Measurements from ENCODE around the gene HAND2.

HAND2 gene

GRCh38 chr4:173500841-173501591, 29.0 kb downstream of the HAND2 start:
- no peak for DNase-seq

DNA sequence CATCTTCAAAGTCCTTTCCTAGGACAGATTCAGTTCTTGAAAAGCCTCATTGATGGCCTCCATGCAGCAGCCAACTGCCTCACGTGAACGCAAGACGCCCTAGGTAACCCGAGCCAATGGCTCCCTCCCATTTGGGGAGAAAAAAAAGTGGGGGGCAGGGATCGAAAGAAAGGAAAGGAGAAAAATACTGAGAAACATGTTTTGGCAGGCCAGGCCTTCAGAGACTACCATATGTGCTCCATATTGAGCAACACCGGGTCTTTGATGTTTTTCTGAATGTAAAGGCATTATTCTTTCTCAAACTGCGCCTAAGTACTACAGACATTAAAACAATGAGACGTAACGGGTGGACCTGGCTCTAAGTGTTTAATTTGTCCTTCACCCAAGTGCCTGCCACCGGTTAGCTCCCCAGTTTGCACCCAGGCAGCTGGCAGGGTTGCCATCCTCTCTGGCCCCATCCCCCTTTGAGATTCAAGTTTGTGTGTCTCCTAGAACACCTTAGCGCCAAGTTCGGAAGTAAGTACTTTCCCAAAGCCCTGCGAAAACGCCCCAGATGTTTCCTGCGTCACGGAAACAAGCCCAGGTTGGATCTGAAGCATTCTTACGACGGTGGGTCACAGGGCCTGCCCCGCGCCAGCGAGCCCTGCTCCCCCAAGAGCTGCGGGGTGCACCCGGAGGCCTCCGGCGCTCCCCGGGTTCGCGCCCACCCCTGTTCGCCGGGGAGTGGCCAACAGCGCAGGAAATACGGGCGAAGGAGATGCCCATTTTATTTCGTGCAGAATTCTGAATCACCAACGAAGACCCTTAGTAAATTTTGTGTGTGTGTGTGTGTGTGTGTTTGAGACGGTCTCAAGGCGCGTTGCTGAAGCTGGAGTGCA, 30.1 kb downstream of the HAND2 start:
- DNase-seq: no peak

DNA sequence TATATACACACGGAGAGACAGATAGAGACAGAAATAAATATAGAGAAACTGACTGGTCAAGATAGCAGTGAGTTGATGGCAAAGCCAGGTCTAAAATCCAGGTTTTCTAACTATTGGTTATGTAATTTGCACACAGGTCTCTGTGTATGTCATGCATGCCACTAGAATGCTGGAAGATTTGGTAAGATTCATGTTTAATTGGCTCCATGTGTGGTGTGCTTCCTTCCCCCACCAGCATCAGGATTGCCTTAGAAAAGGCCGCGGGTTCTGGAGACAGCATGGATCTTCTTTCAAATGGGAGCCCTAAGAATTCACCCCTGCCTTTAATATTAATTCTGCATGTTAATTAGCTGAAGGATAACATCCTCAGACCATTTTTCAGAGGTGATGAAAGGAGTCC, 31.3 kb downstream of the HAND2 start:
- no peak for DNase-seq

- no peak for DNase-seq
Measured at GRCh38 chr4:173498023-173498422, 32.0 kb downstream of the HAND2 start.

DNA sequence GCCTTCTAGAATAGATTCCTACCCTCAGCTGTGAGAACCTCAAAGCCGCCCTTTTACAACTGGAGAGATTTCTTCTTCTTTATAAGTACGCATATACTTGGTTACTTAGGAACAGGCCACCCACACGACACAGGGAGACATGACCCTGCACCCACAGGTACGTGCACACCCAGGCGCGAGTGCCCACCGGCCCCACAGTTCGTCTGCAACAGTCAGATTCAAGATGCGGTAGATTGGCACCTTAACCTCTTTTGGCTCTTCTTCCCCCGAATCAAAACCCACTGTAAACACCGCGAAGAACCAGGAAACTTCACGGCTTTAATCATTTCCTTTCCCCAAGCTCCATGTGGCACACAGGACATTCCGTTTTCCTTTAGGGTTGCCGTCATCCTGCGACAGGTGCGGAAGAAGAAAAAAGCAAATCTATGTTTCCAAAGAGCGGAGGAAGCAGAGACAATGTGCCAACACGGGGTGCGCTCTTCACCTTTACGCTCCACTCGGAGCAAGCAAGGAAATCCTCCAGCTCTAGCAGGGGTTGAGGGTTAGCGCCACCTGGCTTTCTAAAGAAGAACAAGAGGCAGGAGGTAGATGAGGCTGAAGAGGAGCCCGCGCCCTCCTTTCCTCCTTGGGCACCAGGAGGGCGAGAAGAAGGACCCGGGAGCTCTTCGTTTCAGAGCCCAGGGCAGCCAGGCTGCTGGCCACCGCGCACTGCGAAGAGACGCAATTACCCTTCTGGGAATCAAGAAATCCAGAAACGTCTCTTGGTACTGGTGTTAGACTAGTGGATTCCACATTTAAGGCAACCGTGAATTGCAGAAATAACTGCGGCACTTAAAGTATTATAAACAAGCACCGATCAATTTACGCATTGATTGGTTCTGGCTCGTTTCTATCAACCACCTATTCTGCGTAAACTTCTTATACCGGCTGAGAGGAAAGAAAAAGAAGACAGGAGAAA, 35.7 kb downstream of the HAND2 start:
- peak; percentile 64 for DNase-seq

- no peak for DNase-seq
Measured at GRCh38 chr4:173493041-173493440, 37.0 kb downstream of the HAND2 start.

DNA sequence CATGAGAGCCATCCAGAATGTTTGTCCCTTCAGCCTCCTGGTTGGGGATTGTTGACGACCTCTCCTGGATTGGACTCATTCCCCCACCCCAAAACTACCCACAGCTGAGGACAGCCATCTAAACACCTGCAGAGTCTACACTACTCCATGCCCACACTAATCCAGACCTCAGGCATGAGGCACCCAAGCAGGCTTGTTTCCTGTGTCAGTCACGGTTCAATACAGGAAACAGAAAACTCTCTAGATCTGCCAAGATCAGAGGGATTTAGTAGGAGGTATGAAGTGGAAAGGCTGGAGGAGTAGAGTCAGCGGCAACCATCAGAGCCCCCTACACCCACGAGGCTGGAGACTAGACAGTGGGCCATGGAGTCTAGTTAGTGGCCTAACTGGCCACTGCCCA, 37.7 kb downstream of the HAND2 start:
- DNase-seq: no peak

- DNase-seq: peak; percentile 69
Measured at GRCh38 chr4:173490817-173491528, 39.1 kb downstream of the HAND2 start.

GRCh38 chr4:173490256-173490655, 39.8 kb downstream of the HAND2 start:
- DNase-seq: no peak

GRCh38 chr4:173489514-173489913, 40.5 kb downstream of the HAND2 start:
- peak; percentile 82 for DNase-seq

DNA sequence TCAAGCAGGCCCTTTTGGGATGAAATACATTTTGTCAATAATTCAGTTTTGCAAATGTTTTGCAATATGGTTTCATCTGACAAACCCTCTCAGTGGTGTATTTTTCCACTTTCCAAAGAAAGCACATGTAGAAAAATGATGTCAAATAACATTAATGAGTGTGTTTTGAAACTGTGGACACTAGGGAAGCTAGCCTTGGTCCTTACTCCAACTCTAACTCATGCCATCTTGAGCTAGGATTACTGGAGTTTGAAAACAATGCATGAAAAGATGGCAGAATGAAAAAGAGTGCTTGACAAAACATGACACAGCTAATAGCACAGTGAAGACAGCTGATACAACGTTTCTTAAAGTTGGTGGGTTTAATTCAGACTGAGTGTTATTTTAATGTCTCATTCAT, 41.4 kb downstream of the HAND2 start:
- no peak for DNase-seq

DNA sequence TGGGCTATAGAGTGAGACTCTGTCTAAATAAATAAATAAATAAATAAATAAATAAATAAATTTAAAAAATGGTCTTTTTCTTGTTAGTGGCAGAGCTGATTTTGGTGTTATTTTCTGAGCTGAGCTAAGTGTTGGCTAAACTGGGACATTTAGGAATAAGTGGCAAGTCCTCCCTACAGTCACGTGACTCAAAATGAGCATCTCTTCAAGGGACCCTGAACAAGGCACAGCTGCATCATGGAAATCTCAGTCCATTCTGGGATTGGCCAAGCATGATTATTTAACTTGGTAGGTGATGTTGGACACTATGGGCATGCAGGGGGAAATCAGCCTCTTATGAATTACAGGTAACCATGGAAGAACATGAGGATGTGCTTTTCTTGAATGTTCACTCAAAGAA, 42.0 kb downstream of the HAND2 start:
- no peak for DNase-seq

DNA sequence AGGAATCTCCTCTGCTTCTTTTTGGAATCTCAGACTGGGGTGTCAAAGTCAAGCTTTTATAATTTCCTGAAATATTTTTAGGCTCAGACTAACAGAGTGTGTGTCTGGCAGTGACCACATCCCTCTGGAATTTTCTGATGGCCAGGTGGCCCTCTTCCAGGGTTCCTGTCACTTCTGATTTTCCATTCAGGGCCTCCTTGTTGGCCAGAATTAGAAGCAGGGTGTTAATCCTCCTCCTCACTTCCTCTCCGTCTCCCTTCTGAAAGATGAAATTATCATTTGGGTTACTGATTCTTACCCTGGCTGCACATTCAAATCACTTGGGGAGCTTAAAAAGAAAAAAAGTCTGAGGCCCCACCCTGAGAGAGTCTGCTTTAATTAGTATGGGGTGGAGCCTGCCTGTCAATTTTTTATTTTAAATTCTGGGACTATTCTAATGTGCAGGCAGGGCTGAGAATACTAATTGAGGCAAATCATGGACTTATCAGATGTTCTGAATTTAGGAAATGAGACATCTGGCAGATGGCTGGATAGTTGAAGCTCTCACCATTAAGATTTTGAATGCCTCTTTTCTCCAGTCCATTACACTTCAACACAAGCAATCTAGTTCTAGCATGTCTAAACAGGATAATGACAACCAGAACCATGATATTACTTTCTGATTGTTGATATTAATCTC, 43.2 kb downstream of the HAND2 start:
- DNase-seq: no peak

DNA sequence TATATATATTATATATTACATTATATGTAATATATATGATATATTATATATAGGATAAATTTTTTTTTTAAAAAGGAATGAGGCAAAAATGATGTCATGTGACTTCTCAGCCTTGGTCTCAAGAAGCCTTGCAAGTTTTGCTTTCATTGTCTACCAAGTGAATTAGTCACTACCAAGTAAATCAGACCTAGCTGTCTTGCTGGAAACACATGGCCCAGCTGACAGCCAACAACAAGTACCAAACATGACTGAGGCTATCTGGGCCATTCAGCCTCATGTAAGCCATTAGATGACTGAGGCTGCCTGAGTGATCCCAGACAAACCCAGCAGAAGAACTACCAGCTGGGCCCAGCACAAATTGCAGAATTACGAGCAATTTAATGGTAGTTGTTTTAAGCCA, 44.9 kb downstream of the HAND2 start:
- DNase-seq: no peak

- no peak for DNase-seq
Measured at GRCh38 chr4:173482330-173482931, 47.6 kb downstream of the HAND2 start.

DNA sequence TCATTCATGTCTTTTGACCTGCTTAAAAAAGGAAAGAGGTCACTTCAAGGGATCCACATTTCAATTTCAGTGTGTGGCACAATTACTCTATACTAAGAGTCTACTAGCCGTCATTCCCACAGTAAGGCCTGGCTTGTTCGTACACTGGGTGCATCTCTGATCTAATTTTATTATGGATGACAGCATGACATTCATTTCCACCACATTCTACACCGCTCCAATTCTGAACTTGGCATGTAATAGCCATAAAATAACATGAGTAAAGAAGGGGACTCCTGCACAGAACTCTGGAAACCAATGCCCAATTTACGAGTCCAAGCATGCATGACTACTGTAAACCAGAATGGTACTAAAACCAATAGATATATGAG, 51.1 kb downstream of the HAND2 start:
- DNase-seq: no peak

- peak; percentile 76 for DNase-seq
Measured at GRCh38 chr4:173478201-173478912, 51.7 kb downstream of the HAND2 start.

GRCh38 chr4:173477016-173477415, 53.0 kb downstream of the HAND2 start:
- DNase-seq: no peak

All from fibroblast of skin of scalp (primary cell).